T follicular helper cell (primary cell): ENCODE results near the gene P4HB.

Source experiments
- DNase-seq: peaks from one replicate; pipeline ENCODE4 v3.0.0-alpha.2; 2020; ENCODE audit warnings: low read depth

Gene P4HB

GRCh38 chr17:81868674-81869220 is 8.4 kb upstream of the P4HB start:
- no peak for DNase-seq

DNA sequence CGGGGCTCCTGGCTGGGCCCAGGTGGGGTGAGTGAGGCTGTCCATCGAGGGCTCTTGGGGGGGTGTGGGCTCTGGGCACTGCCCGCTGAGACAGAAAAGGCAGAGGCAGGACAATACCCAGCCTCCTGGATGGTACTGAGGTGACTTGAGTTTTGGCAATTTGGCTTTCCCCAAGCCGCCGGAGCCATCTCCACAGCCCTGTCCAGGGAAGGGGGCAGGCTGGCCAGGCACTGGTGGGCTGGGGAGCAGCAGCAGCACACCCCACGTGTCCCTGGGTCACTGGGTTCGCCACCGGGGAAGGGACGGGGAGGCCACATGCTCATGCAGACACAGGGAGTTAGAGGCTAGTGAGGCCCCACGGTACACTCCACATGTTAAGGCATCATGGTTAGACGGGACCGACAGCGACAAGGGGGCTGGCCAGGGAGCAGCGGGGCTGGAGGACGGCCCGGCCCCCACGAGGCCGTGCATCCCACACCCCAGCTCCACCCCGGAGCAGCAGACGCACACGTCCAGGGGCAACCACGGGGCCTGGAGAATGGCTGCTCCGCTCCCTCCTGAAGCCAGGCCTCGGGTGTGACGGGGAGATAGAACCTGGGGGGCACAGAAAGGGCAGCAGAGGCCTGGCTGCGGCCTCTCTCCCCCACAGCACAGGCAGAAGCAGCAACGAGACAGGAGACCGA is 7.8 kb upstream of the P4HB start:
- no peak for DNase-seq

DNA sequence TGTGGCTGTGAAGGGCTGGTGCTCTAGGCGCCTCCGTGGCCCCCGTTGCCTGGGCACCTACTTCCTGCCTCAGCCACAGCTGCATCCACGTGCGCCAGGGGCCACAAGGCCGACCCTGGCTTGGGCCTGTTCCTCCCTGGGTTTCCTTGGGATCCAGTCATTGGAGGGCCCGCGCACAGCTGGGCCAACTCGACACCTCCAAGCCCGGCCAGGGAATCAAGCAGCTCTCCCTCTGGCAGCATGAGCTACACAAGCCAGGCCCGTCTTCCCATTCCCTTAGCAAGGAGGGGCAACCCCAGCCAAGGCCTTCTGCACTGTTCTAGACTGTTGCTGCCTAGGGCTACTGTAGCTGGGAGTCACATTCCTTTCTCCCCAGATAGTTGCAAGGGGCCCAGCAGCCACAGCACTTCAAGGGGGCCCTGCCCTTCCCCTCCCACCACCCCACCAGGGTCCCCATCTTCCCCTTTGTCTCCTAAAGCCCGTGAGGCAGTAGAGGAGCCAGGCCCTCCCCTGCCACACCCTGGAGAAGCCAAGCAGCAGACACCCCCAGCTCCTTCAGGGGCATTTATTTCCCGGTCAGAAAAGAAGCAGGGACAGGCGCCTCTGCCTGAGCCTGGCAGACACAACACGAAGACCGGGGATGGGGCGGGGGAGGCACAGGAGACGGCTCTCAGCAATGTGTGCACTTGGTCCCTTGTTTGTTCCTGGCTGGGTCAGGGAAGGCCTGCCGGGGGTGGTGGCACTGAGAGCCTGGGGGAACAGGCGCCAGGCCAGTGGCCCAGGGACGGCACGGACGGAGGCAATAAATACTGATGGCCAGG is 7.0 kb upstream of the P4HB start:
- no peak for DNase-seq

- DNase-seq = no peak
Measured at GRCh38 chr17:81866440-81867169, 6.3 kb upstream of the P4HB start.

DNA sequence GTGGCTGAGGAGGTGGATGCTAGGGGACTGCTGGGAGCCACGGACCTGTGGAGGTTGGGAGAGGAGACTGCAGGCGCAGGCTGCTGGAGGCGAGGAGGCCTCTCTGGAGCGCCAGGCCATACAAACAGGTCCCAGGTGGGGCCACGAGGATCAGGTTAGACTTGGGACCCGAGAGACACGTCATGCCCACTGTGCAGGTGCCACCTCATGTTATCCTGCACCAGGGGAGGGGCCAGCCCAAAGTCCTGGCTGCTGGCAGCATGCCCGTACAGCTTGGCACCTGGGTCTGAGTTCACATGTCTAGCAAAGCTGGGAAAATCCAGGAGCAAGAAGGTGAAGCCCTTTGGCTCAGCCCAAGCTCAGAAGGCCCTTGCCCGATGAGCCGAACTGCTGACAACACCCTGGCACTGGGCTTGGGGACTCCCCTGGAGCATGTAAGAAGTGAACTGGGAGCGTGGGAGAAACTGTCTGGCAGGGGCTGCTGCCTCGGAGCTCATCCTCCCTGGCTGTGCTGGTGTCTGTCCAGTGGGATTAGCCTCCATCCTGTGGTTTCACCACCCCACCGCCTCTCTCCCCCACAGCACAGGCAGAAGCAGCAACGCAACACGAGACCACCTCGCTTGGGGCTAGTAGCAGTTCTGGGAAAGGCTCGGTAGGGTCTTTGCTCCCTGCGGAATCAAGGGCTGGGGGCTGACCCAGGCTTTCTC is 5.6 kb upstream of the P4HB start:
- no peak for DNase-seq

GRCh38 chr17:81865358-81865732 is 5.0 kb upstream of the P4HB start:
- DNase-seq = no peak

- no peak for DNase-seq
Measured at GRCh38 chr17:81863833-81864768, 3.8 kb upstream of the P4HB start.

DNA sequence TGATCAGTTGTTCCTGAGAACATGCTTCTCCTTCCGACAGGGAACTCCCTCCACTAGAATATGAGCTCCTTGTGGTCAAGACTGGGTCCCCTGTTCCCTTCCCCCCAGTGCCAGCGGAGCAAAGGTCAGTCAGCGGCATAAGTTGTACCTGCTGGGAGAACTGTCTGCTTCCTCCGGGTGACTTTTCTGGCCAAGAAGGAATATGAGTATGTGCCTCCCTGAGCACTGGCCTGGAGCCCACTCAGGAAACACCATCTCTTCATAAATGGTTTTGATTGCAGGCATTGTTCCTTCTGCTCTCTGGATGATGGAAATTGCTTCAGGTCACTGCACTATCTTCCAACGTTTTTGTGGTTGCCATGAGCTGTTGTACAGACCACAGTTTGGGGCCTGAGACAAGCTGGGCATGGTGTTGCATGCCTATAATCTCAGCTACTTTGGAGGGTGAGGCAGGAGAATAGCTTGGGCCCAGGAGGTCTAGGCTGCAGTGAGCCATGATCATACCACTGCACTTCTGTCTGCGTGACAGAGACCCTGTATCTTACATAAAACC is 2.9 kb upstream of the P4HB start:
- DNase-seq = no peak

DNA sequence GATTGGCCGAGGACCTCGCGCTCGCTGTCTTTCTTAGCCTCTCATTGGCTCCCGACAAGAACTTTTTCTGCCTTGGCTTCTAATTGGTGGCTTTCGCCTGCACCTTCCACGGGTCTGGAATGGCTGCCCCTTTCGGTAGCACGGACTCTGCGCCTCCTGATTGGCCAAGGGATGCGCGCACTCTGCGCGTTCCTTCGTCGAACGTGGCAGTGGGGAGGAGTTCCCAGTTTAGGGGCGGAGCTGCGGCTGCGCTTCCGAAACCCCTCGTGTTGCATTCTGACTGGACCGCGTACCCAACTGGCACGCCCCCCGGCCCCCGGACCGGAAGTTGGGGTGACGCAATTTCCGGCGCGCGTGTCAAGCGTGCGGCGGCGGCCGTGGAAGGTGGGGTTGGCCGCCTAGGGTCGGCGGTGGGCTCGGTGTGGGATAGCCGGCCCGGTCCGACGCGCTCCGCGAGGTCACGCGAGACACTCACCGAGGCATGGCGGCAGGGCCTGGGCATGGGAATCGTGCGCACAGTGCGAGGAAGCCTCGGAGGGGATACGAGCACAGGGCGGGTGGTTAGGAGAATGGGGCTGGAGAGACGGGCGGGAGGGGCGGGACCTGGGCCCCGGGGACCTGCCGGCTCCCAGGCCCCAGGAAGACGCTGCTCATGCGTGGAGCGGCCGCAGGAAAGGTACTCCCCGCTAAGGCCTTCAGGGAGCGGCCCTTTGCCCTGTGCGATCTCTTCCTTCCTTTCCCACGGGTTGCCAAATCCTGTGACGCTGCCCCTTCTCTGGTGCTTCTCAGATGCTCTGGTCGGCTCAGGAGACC is 627 bp upstream of the P4HB start:
- DNase-seq = peak; percentile 99

GRCh38 chr17:81858967-81859905 is 1.1 kb downstream of the P4HB start:
- DNase-seq = no peak

DNA sequence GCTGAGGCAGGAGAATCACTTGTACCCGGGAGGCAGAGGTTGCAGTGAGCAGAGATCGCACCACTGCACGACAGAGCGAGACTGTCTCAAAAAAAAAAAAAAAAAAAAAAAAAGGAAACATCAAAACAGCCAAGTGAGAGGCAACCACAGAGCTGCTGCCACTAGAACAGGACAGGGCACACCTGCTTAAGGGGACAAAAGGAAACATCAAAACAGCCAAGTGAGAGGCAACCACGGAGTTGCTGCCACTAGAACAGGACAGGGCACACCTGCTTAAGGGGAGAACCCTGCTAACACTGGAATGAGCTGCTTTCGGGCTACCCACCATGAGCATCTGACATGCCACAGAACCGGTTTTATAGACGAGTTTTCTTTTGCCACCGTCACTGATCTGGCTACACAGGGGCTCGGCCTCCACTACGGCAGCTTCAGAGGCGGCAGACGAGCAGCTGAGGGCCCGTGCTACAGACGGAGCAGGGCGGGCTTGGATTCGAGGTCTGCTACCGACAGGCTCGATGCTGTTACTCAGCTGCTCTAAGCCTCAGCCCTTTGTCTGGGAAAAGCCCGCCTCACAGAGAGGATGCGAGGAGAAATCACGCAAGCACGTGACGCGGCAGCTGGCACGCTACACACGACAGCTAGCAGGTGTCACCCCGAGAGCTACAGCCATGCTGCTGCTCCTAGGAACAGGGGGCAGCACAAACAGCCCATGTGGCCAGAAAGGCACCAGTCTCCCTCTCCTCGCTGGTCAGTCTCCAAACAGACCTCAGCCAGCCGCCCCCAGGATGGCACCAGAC is 2.0 kb downstream of the P4HB start:
- DNase-seq = no peak

DNA sequence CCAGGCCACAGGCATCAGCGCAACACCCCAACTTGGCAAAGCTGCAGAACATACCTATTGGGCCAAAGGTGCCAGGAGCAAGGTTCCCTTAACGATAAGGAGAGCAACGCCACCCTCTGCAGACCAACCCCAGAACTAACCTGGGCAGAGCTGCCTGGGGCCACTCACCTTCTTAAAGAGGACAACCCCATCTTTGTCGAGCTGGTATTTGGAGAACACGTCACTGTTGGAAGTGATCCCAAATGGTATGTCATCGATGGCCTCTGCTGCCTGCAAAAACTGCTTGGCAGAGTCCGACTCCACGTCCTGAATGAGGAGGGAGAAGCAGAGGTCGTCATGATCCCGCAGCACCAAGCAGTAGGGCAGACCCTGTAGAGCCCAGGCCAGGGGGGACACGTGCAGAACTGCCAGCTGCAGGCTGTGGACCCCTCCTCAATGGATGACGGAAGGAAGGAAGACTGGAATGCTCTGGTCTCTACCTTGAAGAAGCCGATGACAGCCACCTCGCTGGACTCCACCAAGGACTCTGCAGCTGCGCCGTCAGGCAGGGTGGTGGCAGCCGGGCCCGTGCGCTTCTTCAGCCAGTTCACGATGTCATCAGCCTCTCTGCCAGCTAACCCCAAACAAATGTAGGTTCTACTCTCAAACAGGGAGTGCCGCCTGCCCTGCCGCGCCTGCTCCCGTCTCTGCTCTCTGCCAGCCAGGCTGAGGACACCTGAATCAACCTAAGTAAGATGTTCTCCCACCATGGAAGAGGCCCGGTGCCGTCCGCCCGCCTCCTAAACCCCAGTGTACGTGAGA is 5.2 kb downstream of the P4HB start:
- DNase-seq = no peak

- no peak for DNase-seq
Measured at GRCh38 chr17:81852237-81852636, 8.1 kb downstream of the P4HB start.

DNA sequence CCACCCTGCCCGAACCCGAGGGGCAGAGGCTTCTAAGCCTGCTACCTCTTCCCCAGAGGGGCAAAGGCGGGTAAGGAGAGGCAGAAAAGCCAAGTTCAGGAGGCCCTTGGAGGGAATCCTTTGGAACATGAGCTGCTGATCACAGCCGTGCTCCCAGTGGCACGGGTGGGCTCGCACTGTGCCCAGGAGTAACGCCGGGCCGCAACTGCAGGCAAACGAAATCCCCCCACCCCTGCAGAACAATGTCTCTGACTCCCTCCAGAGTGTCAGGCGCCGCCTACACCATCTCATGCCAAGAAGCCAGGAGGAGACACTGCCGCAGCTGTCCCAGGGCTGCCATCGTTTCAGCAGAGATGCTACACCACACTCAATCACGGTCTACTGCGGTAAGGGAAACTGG is 8.9 kb downstream of the P4HB start:
- DNase-seq = no peak

DNA sequence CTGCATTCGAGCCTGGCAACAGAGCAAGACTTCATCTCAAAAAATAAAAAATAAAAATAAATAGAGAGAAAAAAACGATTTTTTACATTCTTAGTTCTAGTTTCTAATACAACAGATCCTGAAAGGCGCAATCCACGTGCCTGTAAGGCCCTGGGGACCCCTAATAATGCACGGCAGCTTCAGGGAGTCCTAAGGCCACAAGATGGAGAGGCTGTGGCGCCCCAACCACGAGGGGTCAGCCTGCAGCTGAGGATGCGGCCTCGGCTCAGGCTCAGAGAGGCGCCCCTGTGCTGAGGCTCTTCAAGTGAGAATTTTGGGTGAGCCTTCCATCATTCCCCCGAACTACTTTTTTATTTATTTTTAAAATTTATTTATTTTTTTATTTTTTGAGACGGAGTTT is 10.9 kb downstream of the P4HB start:
- no peak for DNase-seq

DNA sequence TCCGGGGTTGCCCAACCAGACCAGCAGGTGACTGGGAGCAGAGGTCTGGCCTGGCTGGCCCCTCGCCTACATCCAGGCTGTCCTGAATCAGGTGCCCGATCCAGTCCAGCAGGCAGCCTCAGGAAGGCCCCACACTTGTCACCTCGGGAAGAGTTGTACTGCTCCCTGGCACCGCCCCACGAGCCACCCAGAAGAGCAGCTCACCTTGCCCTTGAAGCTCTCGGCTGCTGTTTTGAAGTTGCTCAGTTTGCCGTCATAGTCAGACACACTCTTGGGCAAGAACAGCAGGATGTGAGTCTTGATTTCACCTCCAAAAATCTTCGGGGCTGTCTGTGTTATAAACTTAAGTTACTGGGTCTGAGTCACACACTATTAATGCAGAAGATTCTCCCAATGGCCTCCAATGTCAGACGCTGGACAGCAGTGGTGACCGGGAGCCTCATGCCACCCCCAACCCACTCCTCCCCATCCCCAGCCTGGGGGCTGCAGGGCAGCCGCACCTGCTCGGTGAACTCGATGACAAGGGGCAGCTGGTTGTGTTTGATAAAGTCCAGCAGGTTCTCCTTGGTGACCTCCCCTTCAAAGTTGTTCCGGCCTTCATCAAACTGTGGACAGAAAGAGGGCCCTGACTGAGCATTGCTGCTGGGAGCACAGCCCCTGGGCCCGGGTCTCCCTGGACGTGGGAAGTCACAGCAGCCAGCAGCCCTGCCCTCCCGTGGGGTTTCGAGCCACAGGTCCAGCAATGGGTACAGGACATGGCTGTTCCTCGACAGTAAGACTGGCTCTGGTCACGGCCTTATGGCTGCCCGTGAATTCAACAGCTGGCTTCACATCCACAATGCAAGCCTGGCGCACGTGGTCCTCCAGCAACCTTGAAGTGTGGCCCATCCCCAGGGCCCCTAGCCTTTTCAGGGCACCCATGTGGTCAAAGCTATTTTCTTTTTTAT is 13.3 kb downstream of the P4HB start:
- no peak for DNase-seq
